Activated B cell treated with CpG ODN at 0.5 μM for 24 hours (primary cell): ENCODE results near the gene MYLK. TPM values are rescaled to one million over a fixed set of nuclear protein-coding genes. Genes with fewer than 3 reads are reported as not detected.

ENCODE experiments used
- ATAC-seq: fragments of 200-7000 bp; cut with Tn5 transposase; one replicate; pipeline ENCODE4 v1.10.0; 2021; ENCODE audit warnings: low read depth, mild to moderate bottlenecking, moderate library complexity
- CTCF ChIA-PET: fragments of 350-600 bp; sonication (Branson Sonifier 250); formaldehyde crosslinking; loops from one replicate; lab custom pipeline; 2021; ENCODE audit warnings: antibody characterized with exemption; lab: Charles Lee
- POLR2A ChIA-PET: fragments of 350-600 bp; sonication (Branson Sonifier 250); formaldehyde crosslinking; loops from one replicate; lab custom pipeline; 2021; ENCODE audit warnings: antibody characterized with exemption; lab: Charles Lee
- DNase-seq: peaks from one replicate; pipeline ENCODE4 v3.0.0; 2022
- H3K27ac Mint-ChIP-seq: one replicate; pipeline ENCODE4 v1.8.0; 2020; ENCODE audit warnings: mixed read lengths
- H3K27me3 Mint-ChIP-seq: one replicate; pipeline ENCODE4 v1.8.0; 2021; ENCODE audit warnings: mixed read lengths
- H3K36me3 Mint-ChIP-seq: one replicate; pipeline ENCODE4 v1.8.0; 2021; ENCODE audit warnings: low read depth, mixed read lengths
- H3K4me1 Mint-ChIP-seq: one replicate; pipeline ENCODE4 v1.8.0; 2021; ENCODE audit warnings: mixed read lengths
- H3K4me3 Mint-ChIP-seq: one replicate; pipeline ENCODE4 v1.8.0; 2020; ENCODE audit warnings: mild to moderate bottlenecking, mixed read lengths
- H3K9me3 Mint-ChIP-seq: one replicate; pipeline ENCODE4 v1.8.0; 2020; ENCODE audit warnings: mixed read lengths
- CTCF ChIP-seq: fragments of 200-600 bp; IDR thresholded peaks from one replicate; pipeline ENCODE4 v1.8.0; 2022; ENCODE audit warnings: antibody characterized with exemption, mild to moderate bottlenecking
- intact Hi-C: fragments of 100-400 bp; cut with micrococcal nuclease; formaldehyde crosslinking; loops from one replicate; pipeline ENCODE4 v1.15.1; 2024
- total RNA-seq: library from RNA; stranded (reverse); gene quantifications from 2 replicates; pipeline ENCODE4 v1.2.3, GENCODE V29; 2022

The MYLK gene
- total RNA-seq, 1 donor from 2014 or later = not detected

DNA sequence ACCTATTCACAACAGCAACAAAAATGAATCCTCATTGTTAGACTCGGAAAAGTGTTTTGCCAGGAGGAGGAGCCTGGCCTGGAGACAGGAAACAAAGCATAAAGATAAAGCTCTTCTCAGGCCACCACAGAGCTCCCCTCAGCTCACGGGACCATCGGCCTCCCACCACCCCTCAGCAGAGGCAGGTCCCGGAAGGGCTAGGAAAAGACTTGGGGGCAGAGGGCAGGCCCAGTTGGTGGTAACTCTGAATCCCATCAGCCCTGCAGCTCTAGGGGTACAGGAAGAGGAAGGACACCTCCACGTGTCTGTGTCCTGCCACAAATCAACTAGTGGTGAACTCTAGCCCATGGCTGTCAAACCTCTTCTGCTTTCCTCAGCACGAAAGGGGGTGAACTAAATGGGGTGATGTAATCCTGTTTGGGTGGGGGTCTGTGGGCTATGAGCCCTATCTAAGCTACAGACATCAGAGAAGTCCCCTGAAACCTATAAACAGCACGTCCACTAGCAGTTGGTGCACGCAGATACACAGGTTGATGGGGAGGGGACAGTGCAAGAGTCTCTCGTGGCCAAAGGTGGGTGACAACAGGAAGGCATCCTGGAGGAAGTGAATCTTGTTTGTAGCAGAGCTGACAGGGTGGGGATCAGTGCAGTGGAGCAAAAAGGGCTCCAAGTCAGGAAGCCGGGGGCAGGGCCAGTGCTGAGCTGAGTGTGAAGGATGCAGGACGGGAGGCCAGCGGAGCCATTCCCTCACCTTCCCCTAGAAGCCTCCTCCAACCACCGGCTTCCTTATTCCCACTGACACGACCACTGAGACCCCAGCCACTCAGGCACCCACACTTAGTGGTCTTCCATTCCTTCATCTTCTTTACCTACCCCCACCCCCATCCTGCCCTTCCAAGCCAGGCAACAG is 188.1 kb downstream of the MYLK start:
- Mint-ChIP-seq H3K27ac (no peak overlapping the region), H3K4me1 (peaks cover 10% of the 10 kb centered on the region), H3K9me3 (no peaks in the 10 kb centered on the region), H3K36me3 (no peaks in the 10 kb centered on the region), H3K27me3 (peaks cover 6% of the 10 kb centered on the region), H3K4me3 (no peak overlapping the region)
- DNase-seq (no peak), ATAC-seq (no peak)
- intact Hi-C loops = no loop called here
- ChIA-PET POLR2A (interaction anchor here (0.7 kb wide), 1 partner anchor 1675 kb away, joined by 3 read pairs; no protein-coding TSS in a partner anchor), CTCF (no interaction called here)
- no peak for TF ChIP-seq CTCF

GRCh38 chr3:123695152-123695551 is 189.0 kb downstream of the MYLK start:
- ChIA-PET POLR2A (no interaction called here), CTCF (no interaction called here)
- no peak for TF ChIP-seq CTCF
- Mint-ChIP-seq H3K4me1 (peaks cover 10% of the 10 kb centered on the region), H3K36me3 (no peaks in the 10 kb centered on the region), H3K9me3 (no peaks in the 10 kb centered on the region), H3K27ac (no peak overlapping the region), H3K27me3 (peaks cover 4% of the 10 kb centered on the region), H3K4me3 (no peak overlapping the region)
- DNase-seq (no peak), ATAC-seq (no peak)
- intact Hi-C loops = no loop called here

DNA sequence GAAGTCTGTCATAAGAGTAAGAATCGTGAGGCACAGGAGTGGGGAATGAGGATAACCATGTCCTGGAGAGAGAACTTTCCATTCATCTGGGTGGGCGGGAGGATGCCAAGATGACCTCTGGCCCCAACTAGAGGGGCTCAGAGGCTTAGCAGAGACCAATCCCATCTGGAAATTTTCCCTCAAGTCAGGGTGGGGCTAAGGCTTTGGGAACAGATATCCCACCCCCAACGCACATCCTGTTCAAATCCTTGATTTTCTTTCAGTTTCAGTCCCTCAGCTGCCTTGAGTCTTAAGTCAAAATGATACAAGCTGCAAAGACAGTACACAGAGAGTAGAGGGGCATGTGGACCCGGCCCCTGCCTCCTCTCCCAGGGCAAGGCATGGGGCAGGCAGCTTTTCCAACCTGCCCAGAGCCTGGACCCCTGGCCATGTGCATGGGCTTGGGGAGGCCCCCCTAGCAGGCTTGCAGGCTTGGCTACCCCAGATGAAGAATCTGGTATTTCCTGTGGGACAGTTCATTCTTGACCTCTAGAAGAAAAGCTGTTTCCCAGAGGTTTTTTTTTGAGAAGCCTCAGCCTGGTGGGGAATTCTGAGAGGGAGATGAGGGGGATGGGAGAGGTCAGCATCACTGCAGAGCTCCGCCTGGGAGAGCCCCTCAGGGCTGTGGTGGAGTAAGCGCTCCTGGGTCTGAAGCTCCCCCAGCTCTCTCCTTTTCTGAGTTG is 189.6 kb downstream of the MYLK start:
- ATAC-seq (no peak), DNase-seq (no peak)
- intact Hi-C loops = no loop called here
- Mint-ChIP-seq H3K4me1 (peaks cover 10% of the 10 kb centered on the region), H3K27me3 (peaks cover 4% of the 10 kb centered on the region), H3K9me3 (no peaks in the 10 kb centered on the region), H3K36me3 (no peaks in the 10 kb centered on the region), H3K27ac (no peak overlapping the region), H3K4me3 (no peak overlapping the region)
- ChIA-PET POLR2A (no interaction called here), CTCF (no interaction called here)
- no peak for TF ChIP-seq CTCF

GRCh38 chr3:123693584-123694190 is 190.4 kb downstream of the MYLK start:
- DNase-seq (no peak), ATAC-seq (no peak)
- Mint-ChIP-seq H3K27ac (no peak overlapping the region), H3K9me3 (no peaks in the 10 kb centered on the region), H3K4me1 (peaks cover 10% of the 10 kb centered on the region), H3K36me3 (no peaks in the 10 kb centered on the region), H3K4me3 (no peak overlapping the region), H3K27me3 (peaks cover 4% of the 10 kb centered on the region)
- ChIA-PET CTCF (no interaction called here), POLR2A (no interaction called here)
- TF ChIP-seq CTCF = no peak
- intact Hi-C loops = no loop called here

DNA sequence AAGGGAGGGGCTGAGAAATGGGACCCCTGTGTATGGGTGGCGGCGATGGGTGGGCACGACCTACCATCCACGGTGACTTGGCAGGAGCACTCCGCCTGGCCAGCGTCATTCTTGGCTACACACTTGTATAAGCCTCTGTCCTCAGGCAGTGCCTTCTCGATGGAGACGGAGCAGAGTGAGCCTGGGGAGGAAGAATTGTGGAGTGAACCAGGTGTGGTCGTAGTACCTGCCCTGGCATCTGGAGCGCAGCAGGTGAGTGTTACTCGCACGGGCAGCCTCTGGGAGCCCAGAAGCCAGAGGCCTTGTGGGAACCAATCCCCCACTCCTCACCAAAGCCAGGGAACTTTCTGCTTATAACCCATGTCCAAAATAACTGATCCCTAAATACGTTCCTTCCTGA is 191.5 kb downstream of the MYLK start:
- no peak for ATAC-seq
- no peaks in the 10 kb centered on the region for H3K9me3 Mint-ChIP-seq
- no peak for DNase-seq
- intact Hi-C loops = no loop called here
- no peak overlapping the region for H3K4me3 Mint-ChIP-seq
- H3K36me3 Mint-ChIP-seq = no peaks in the 10 kb centered on the region
- TF ChIP-seq CTCF = no peak
- H3K27ac Mint-ChIP-seq = no peak overlapping the region
- H3K4me1 Mint-ChIP-seq = peaks cover 10% of the 10 kb centered on the region
- peaks cover 9% of the 10 kb centered on the region for H3K27me3 Mint-ChIP-seq
- ChIA-PET CTCF (interaction anchor here (1.3 kb wide), 1 partner anchor 10 kb away, joined by 4 read pairs; no protein-coding TSS in a partner anchor), POLR2A (no interaction called here)
